IMR-90 (cell line): ENCODE data around the gene PRDM12. TPM values are rescaled to one million over a fixed set of nuclear protein-coding genes. Genes with fewer than 3 reads are reported as not detected.
A peak's percentile ranks its signal among the peaks of the same experiment; 100 is the strongest.

Experiments
- ATAC-seq: fragments of 200-7000 bp; cut with Tn5 transposase; 2 replicates; pipeline ENCODE4 v1.9.1; 2020; ENCODE audit warnings: low read depth, mild to moderate bottlenecking, moderate library complexity
- BruUV-seq: library from RNA; stranded (reverse); fragments of 400-500 nt; replicated peaks from 2 replicates; lab custom pipeline; 2021; lab: Mats Ljungman, UMichigan
- CTCF ChIA-PET: fragments of 300-600 bp; formaldehyde crosslinking; extraction: SDS; loops from one replicate; lab custom pipeline; 2021; ENCODE audit warnings: antibody characterized with exemption; lab: Yijun Ruan, JAX
- POLR2A ChIA-PET: fragments of 300-600 bp; sonication (Branson Sonifier 250); formaldehyde crosslinking; loops from one replicate; lab custom pipeline; 2022; ENCODE audit warnings: antibody characterized with exemption; ENCODE audit not compliant: unreplicated experiment; lab: Charles Lee
- DNase-seq: peaks from one replicate; pipeline ENCODE4 v3.0.0; 2013
- H2AFZ ChIP-seq: replicated peaks from 2 replicates; pipeline ENCODE3; 2013; ENCODE audit warnings: low read length, mild to moderate bottlenecking; ENCODE audit not compliant: poor library complexity
- H2AK5ac ChIP-seq: 2 replicates; pipeline ENCODE4 v1.6.1; 2013; ENCODE audit warnings: low read depth, low read length, inconsistent platforms
- H2AK9ac ChIP-seq: replicated peaks from 2 replicates; pipeline ENCODE3; 2013; ENCODE audit warnings: mild to moderate bottlenecking, low read depth, low read length, moderate library complexity; ENCODE audit not compliant: poor library complexity
- H2BK120ac ChIP-seq: 2 replicates; pipeline ENCODE4 v1.6.1; 2013; ENCODE audit warnings: low read depth, low read length, inconsistent platforms
- H2BK15ac ChIP-seq: 3 replicates; pipeline ENCODE4 v1.6.1; 2013; ENCODE audit warnings: low read depth, low read length, inconsistent platforms
- H2BK20ac ChIP-seq: 2 replicates; pipeline ENCODE4 v1.6.1; 2013; ENCODE audit warnings: low read depth, mild to moderate bottlenecking, inconsistent platforms, low read length, moderate library complexity
- H2BK5ac ChIP-seq: 2 replicates; pipeline ENCODE4 v1.6.1; 2013; ENCODE audit warnings: mild to moderate bottlenecking, low read depth, low read length, inconsistent platforms; ENCODE audit not compliant: poor library complexity, severe bottlenecking
- H3K14ac ChIP-seq: replicated peaks from 2 replicates; pipeline ENCODE4 v1.6.1; 2013; ENCODE audit warnings: low read depth, low read length, inconsistent platforms
- H3K18ac ChIP-seq: 2 replicates; pipeline ENCODE4 v1.6.1; 2013; ENCODE audit warnings: low read depth, low read length, control low read depth
- H3K23ac ChIP-seq: 2 replicates; pipeline ENCODE4 v1.6.1; 2013; ENCODE audit warnings: low read depth, low read length, inconsistent platforms
- H3K27ac ChIP-seq: 2 replicates; pipeline ENCODE4 v1.5.1; 2013; ENCODE audit warnings: mild to moderate bottlenecking, control low read depth, low read length; ENCODE audit not compliant: insufficient read depth
- H3K27me3 ChIP-seq: 2 replicates; pipeline ENCODE4 v1.6.1; 2013; ENCODE audit warnings: low read length; ENCODE audit not compliant: control insufficient read depth, insufficient read depth
- H3K36me3 ChIP-seq: 2 replicates; pipeline ENCODE4 v1.6.1; 2013; ENCODE audit warnings: low read length, mixed read lengths; ENCODE audit not compliant: control insufficient read depth, insufficient read depth
- H3K4ac ChIP-seq: 2 replicates; pipeline ENCODE4 v1.6.1; 2013; ENCODE audit warnings: low read depth, low read length, inconsistent platforms
- H3K4me1 ChIP-seq: 2 replicates; pipeline ENCODE4 v1.6.1; 2013; ENCODE audit warnings: low read length, mixed read lengths; ENCODE audit not compliant: control insufficient read depth, insufficient read depth
- H3K4me2 ChIP-seq: 2 replicates; pipeline ENCODE4 v1.6.1; 2013; ENCODE audit warnings: low read depth, mild to moderate bottlenecking, control low read depth, low read length, moderate library complexity
- H3K4me3 ChIP-seq: 2 replicates; pipeline ENCODE4 v1.5.1; 2013; ENCODE audit warnings: low read depth, mild to moderate bottlenecking, control low read depth, low read length, moderate library complexity; ENCODE audit not compliant: insufficient read depth
- H3K56ac ChIP-seq: 2 replicates; pipeline ENCODE4 v1.6.1; 2013; ENCODE audit warnings: low read length, inconsistent platforms; ENCODE audit not compliant: insufficient read depth; ENCODE audit errors: extremely low read depth
- H3K79me1 ChIP-seq, 2 experiments: 2 replicates each; pipeline ENCODE4 v1.6.1; 2013; ENCODE audit warnings: low read length in 2 of 2, inconsistent platforms in 1 of 2, low read depth in 1 of 2
- H3K9ac ChIP-seq: 2 replicates; pipeline ENCODE4 v1.6.1; 2013; ENCODE audit warnings: low read depth, low read length, control low read depth
- H3K9me1 ChIP-seq: 2 replicates; pipeline ENCODE4 v1.6.1; 2013; ENCODE audit warnings: low read length, inconsistent platforms; ENCODE audit not compliant: insufficient read depth
- H3K9me3 ChIP-seq: 2 replicates; pipeline ENCODE4 v1.6.1; 2013; ENCODE audit warnings: low read length; ENCODE audit not compliant: control insufficient read depth, insufficient read depth
- H4K20me1 ChIP-seq: 2 replicates; pipeline ENCODE4 v1.6.1; 2013; ENCODE audit warnings: low read length, inconsistent platforms; ENCODE audit not compliant: insufficient read depth
- H4K5ac ChIP-seq: 2 replicates; pipeline ENCODE4 v1.6.1; 2013; ENCODE audit warnings: mild to moderate bottlenecking, low read depth, low read length, control low read depth
- H4K8ac ChIP-seq, 2 experiments: 2 replicates each; pipeline ENCODE4 v1.6.1; 2013; ENCODE audit warnings: low read depth in 2 of 2, low read length in 2 of 2, control low read depth in 1 of 2, inconsistent platforms in 1 of 2
- H4K91ac ChIP-seq: 2 replicates; pipeline ENCODE4 v1.6.1; 2013; ENCODE audit warnings: low read depth, low read length, inconsistent platforms; ENCODE audit not compliant: insufficient read depth
- CEBPB ChIP-seq: IDR thresholded peaks from 2 replicates; pipeline ENCODE4 v1.6.1; 2012; ENCODE audit warnings: low read depth, low read length, improper control_type of control experiment
- FOS ChIP-seq: fragments of 150-350 bp; IDR thresholded peaks from 2 replicates; pipeline ENCODE4 v1.6.1; 2016; ENCODE audit warnings: low read depth, low read length
- MXI1 ChIP-seq: IDR thresholded peaks from 2 replicates; pipeline ENCODE4 v1.6.1; 2012; ENCODE audit warnings: low read depth, mild to moderate bottlenecking, low read length, moderate library complexity, borderline replicate concordance
- RAD21 ChIP-seq: IDR thresholded peaks from 2 replicates; pipeline ENCODE4 v1.6.1; 2012; ENCODE audit warnings: low read length, improper control_type of control experiment
- SMC3 ChIP-seq: fragments of 150-350 bp; IDR thresholded peaks from 2 replicates; pipeline ENCODE4 v1.6.1; 2016; ENCODE audit warnings: low read depth, mild to moderate bottlenecking, antibody characterized with exemption, low read length, moderate library complexity
- WGBS, 2 experiments: methylation state at CpG; one replicate each; pipeline versions ENCODE4 v1.1.5 to v1.1.7; 2013; ENCODE audit warnings: missing lambda C conversion rate in 2 of 2; ENCODE audit not compliant: insufficient read length in 1 of 2; ENCODE audit errors: extremely low coverage in 2 of 2; 5-methylcytosine and 5-hydroxymethylcytosine counted together
- dilution Hi-C: fragments of 300-500 bp; cut with HindIII; formaldehyde crosslinking; loops from one replicate; pipeline ENCODE4 v1.14.3; 2018; ENCODE audit warnings: low sequenced_read_pairs; ENCODE audit not compliant: unreplicated experiment
- in situ Hi-C: fragments of 300-500 bp; cut with MboI; formaldehyde crosslinking; loops from 3 replicates; pipeline ENCODE4 v1.14.3; 2019; ENCODE audit warnings: low sequenced_read_pairs, inconsistent platforms, mixed read lengths
- intact Hi-C: fragments of 100-400 bp; cut with micrococcal nuclease; formaldehyde crosslinking; loops from 2 replicates; pipeline ENCODE4 v1.10.0; 2022
- polyA plus RNA-seq, 3 experiments: library from polyadenylated mRNA; depleted of rRNA; stranded (reverse); fragments of >200 nt; gene quantifications; 2 replicates each; pipeline ENCODE4 v1.2.3, GENCODE V29; 2012; ENCODE audit warnings: low replicate concordance in 1 of 3
- total RNA-seq: library from RNA; depleted of rRNA; stranded (reverse); fragments of >200 nt; gene quantifications from 2 replicates; pipeline ENCODE4 v1.2.3, GENCODE V29; 2012

Gene PRDM12
- total and polyA plus RNA-seq, 2 of the 4 experiments (the other 2 are of a cell fraction), result not detected

DNA sequence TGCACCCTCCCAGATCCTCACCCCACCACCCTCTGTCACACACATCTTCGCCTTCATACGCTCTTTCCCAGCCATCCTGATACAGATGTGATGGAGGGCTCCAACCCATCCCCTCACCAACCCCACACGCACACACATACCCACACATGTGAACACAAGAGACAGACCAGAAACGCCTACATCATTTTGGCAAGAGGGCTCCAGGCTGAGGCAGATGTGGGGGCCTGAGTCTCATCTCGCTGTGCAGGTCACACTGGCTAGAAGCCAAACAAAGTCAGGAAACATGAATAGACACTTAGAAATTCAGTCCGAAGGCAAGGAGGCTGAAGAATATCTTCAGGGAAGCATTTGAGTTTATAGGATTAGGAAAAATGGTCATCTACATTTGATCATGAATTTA is 6.2 kb downstream of the PRDM12 start:
- Histone ChIP-seq H3K27me3 (peaks cover 38% of the 10 kb centered on the region), H3K23ac (no peak overlapping the region), H2BK15ac (no peak overlapping the region), H2BK20ac (no peak overlapping the region), H3K56ac (no peak overlapping the region), H4K20me1 (no peaks in the 10 kb centered on the region; the same call in 1 of the 2 replicates), H4K5ac (no peak overlapping the region), H3K4me3 (no peak overlapping the region), H4K91ac (no peak overlapping the region), H3K18ac (no peak overlapping the region), H3K14ac (no peak overlapping the region), H3K9me3 (no peaks in the 10 kb centered on the region), H2AK9ac (no peak overlapping the region), H3K27ac (no peak overlapping the region), H3K36me3 (no peaks in the 10 kb centered on the region), H3K9me1 (no peaks in the 10 kb centered on the region), H3K79me1 (no peaks in the 10 kb centered on the region), H2BK5ac (no peak overlapping the region), H2BK120ac (no peak overlapping the region), H2AK5ac (no peak overlapping the region), H4K8ac (no peak overlapping the region), H3K4me2 (no peak overlapping the region), H2AFZ (no peak overlapping the region), H3K9ac (no peak overlapping the region), H3K4me1 (no peaks in the 10 kb centered on the region), H3K4ac (no peak overlapping the region)
- in situ Hi-C loops, result loop anchor here (25.0 kb wide), 1 partner anchor 558 kb away; no protein-coding TSS in a partner anchor
- TF ChIP-seq CEBPB (no peak), SMC3 (no peak), MXI1 (no peak), FOS (no peak), RAD21 (no peak)
- BruUV-seq, result no TSS peak
- DNase-seq (peak; percentile 13), ATAC-seq (no peak)
- intact Hi-C loops, result no loop called here
- dilution Hi-C loops, result no loop called here
- no CpG with 5 or more reads among the region's 6 CpGs for WGBS, 2 experiments
- POLR2A ChIA-PET, result no interaction called here
- CTCF ChIA-PET, result interaction anchor here (0.7 kb wide), 1 partner anchor 66 kb away, joined by 3 read pairs; no protein-coding TSS in a partner anchor
